ENCODE results near the gene FHIT.

DNA sequence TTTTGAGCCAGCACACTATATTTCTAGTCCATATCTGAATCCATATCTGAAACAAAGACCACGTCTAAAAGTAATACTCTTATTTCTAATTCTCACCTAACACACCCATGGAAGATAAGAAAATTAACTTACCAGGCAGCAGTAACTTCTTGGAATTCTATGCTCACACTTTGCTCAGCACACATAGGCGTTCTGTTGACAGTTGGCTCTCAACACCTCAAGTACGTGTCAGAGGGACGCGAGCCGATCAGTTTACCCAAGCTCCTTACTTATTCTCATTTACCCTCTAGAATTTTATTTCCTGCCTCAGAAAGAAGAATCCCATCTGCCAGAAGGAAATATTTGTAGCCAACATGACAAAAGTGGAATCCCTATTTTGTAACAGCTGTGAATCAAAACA, 911.9 kb downstream of the FHIT start:
- TF ChIP-seq YY1 (IDR thresholded peaks at IDR 0.05; ENCODE audit: insufficient read depth, insufficient read length) (no peak), SUZ12 (IDR thresholded peaks at IDR 0.05; ENCODE audit: extremely low read depth, insufficient read depth, insufficient read length) (no peak)
